Measurements from ENCODE around the gene CABYR.

GRCh38 chr18:24089515-24090337 is 49.1 kb upstream of the CABYR start:
- TF ChIP-seq, protein P1, sequence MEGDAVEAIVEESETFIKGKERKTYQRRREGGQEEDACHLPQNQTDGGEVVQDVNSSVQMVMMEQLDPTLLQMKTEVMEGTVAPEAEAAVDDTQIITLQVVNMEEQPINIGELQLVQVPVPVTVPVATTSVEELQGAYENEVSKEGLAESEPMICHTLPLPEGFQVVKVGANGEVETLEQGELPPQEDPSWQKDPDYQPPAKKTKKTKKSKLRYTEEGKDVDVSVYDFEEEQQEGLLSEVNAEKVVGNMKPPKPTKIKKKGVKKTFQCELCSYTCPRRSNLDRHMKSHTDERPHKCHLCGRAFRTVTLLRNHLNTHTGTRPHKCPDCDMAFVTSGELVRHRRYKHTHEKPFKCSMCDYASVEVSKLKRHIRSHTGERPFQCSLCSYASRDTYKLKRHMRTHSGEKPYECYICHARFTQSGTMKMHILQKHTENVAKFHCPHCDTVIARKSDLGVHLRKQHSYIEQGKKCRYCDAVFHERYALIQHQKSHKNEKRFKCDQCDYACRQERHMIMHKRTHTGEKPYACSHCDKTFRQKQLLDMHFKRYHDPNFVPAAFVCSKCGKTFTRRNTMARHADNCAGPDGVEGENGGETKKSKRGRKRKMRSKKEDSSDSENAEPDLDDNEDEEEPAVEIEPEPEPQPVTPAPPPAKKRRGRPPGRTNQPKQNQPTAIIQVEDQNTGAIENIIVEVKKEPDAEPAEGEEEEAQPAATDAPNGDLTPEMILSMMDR (IDR thresholded peaks at IDR 0.05), result no peak
- no peak for TF ChIP-seq EZH2 (IDR thresholded peaks at IDR 0.05; ENCODE audit: borderline replicate concordance, insufficient read depth, low read depth, low read length, poor library complexity, severe bottlenecking)
